PC-3 (cell line): Measurements from ENCODE around the gene CD4. TPM values are rescaled to one million over a fixed set of nuclear protein-coding genes. Genes with fewer than 3 reads are reported as not detected.

Source experiments
- ATAC-seq: fragments of 200-7000 bp; cut with Tn5 transposase; 2 replicates; pipeline ENCODE4 v1.9.1; 2020; ENCODE audit warnings: mild to moderate bottlenecking, moderate library complexity
- BruUV-seq: library from RNA; stranded (reverse); fragments of 400-500 nt; replicated peaks from 2 replicates; lab custom pipeline; 2021; lab: Mats Ljungman, UMichigan
- CTCF ChIA-PET: fragments of 300-600 bp; sonication (Branson Sonifier 250); formaldehyde crosslinking; loops from one replicate; lab custom pipeline; 2022; ENCODE audit warnings: antibody characterized with exemption; lab: Charles Lee
- POLR2A ChIA-PET: fragments of 300-600 bp; sonication (Branson Sonifier 250); formaldehyde crosslinking; loops from one replicate; lab custom pipeline; 2022; ENCODE audit warnings: antibody characterized with exemption; ENCODE audit not compliant: unreplicated experiment; lab: Charles Lee
- DNase-seq: peaks from one replicate; pipeline ENCODE4 v3.0.0-alpha.2; 2015
- H2AFZ ChIP-seq: fragments of 300-600 bp; sonication (generic); 2 replicates; pipeline ENCODE4 v1.6.0; 2016; ENCODE audit warnings: antibody characterized with exemption, low read length
- H3F3A ChIP-seq: fragments of 300-600 bp; sonication (generic); one replicate; pipeline ENCODE4 v1.6.0; 2017; ENCODE audit warnings: antibody characterized with exemption, low read length, control low read depth, mild to moderate bottlenecking; ENCODE audit not compliant: unreplicated experiment
- H3K27ac ChIP-seq: fragments of 300-600 bp; sonication (generic); 2 replicates; pipeline ENCODE4 v1.5.1; 2016; ENCODE audit warnings: mild to moderate bottlenecking, low read length
- H3K27me3 ChIP-seq: fragments of 300-600 bp; sonication (generic); 2 replicates; pipeline ENCODE4 v1.6.1; 2016; ENCODE audit warnings: low read length, mixed read lengths
- H3K36me3 ChIP-seq: fragments of 300-600 bp; sonication (generic); 2 replicates; pipeline ENCODE4 v1.6.1; 2016; ENCODE audit warnings: low read depth, mixed run types, low read length, mixed read lengths
- H3K4me1 ChIP-seq: fragments of 300-600 bp; sonication (generic); 2 replicates; pipeline ENCODE4 v1.5.1; 2016; ENCODE audit warnings: low read length; ENCODE audit not compliant: insufficient read depth
- H3K4me2 ChIP-seq: fragments of 300-600 bp; sonication (generic); 2 replicates; pipeline ENCODE4 v1.6.0; 2016; ENCODE audit warnings: low read length
- H3K4me3 ChIP-seq: fragments of 300-600 bp; sonication (generic); 2 replicates; pipeline ENCODE4 v1.5.1; 2016; ENCODE audit warnings: mild to moderate bottlenecking, low read length, mixed read lengths
- H3K79me2 ChIP-seq: fragments of 300-600 bp; sonication (generic); 2 replicates; pipeline ENCODE4 v1.6.1; 2017; ENCODE audit warnings: low read length, mixed read lengths
- H3K9ac ChIP-seq: fragments of 300-600 bp; sonication (generic); 2 replicates; pipeline ENCODE4 v1.6.0; 2016; ENCODE audit warnings: mild to moderate bottlenecking, low read length
- H3K9me2 ChIP-seq: fragments of 300-600 bp; sonication (generic); replicated peaks from 2 replicates; pipeline ENCODE4 v1.6.1; 2016; ENCODE audit warnings: mixed run types, low read length, mixed read lengths
- H3K9me3 ChIP-seq: fragments of 300-600 bp; sonication (generic); 2 replicates; pipeline ENCODE4 v1.6.1; 2016; ENCODE audit warnings: low read length, mixed read lengths
- H4K20me1 ChIP-seq: fragments of 300-600 bp; sonication (generic); 2 replicates; pipeline ENCODE4 v1.6.1; 2016; ENCODE audit warnings: low read length, mixed read lengths
- EZH2 ChIP-seq: fragments of 300-600 bp; sonication (generic); IDR thresholded peaks from one replicate; pipeline ENCODE4 v1.6.1; 2017; ENCODE audit warnings: antibody characterized with exemption, mild to moderate bottlenecking, low read length; ENCODE audit not compliant: unreplicated experiment
- EZH2phosphoT487 ChIP-seq: fragments of 300-600 bp; sonication (generic); IDR thresholded peaks from 2 replicates; pipeline ENCODE4 v1.6.1; 2018; ENCODE audit warnings: mild to moderate bottlenecking, antibody characterized with exemption, low read length, borderline replicate concordance
- intact Hi-C: fragments of 100-400 bp; cut with micrococcal nuclease; formaldehyde crosslinking; loops from 2 replicates; pipeline ENCODE4 v1.9.0; 2023
- total RNA-seq: library from RNA; depleted of rRNA; stranded (reverse); fragments of >200 nt; gene quantifications from 2 replicates; pipeline ENCODE4 v1.2.3, GENCODE V29; 2014
- TF ChIP-seq, protein P1 (sequence below): fragments of 300-600 bp; sonication (generic); conservative IDR thresholded peaks from 2 replicates; pipeline ENCODE4 v1.5.1; 2017; ENCODE audit warnings: antibody characterized with exemption, low read depth, mild to moderate bottlenecking, low read length

Gene CD4
- total RNA-seq, 1 experiment from 2014 or later: not detected

DNA sequence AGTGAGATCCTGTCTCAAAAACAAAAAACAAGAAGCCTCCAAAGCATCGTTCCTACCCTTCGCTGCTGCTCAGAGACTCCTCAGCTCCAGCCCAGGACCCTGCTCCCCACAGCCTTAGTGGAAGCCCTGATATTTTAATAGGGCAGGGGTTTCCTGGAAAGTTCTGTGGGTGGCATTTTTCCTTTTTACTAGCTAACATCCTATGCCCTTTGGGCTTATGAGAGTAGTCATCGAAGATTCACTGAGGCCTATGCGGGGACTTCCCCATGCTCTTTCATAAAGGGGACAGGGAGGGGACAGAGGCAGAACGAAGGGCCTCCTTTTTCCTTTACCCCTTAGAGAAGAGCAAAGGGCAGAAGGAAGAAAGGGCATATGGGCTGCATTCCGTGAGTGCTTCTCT lies 8.8 kb upstream of the CD4 start:
- Histone ChIP-seq H3K4me3 (no peak overlapping the region), H3K4me2 (no peak overlapping the region), H3K9ac (no peak overlapping the region), H3K27me3 (no peaks in the 10 kb centered on the region), H3K36me3 (no peaks in the 10 kb centered on the region), H4K20me1 (no peaks in the 10 kb centered on the region), H3K79me2 (no peaks in the 10 kb centered on the region), H3K9me3 (no peaks in the 10 kb centered on the region), H2AFZ (no peak overlapping the region), H3K9me2 (no peaks in the 10 kb centered on the region), H3K27ac (no peak overlapping the region), H3K4me1 (peaks cover 4% of the 10 kb centered on the region; the same call in 1 of the 2 replicates), H3F3A (no peaks in the 10 kb centered on the region)
- ChIA-PET CTCF (no interaction called here), POLR2A (no interaction called here)
- intact Hi-C loops: no loop called here
- ATAC-seq (no peak), DNase-seq (no peak)
- no TSS peak for BruUV-seq
- TF ChIP-seq EZH2phosphoT487 (no peak), EZH2 (no peak)
- TF ChIP-seq, protein P1, sequence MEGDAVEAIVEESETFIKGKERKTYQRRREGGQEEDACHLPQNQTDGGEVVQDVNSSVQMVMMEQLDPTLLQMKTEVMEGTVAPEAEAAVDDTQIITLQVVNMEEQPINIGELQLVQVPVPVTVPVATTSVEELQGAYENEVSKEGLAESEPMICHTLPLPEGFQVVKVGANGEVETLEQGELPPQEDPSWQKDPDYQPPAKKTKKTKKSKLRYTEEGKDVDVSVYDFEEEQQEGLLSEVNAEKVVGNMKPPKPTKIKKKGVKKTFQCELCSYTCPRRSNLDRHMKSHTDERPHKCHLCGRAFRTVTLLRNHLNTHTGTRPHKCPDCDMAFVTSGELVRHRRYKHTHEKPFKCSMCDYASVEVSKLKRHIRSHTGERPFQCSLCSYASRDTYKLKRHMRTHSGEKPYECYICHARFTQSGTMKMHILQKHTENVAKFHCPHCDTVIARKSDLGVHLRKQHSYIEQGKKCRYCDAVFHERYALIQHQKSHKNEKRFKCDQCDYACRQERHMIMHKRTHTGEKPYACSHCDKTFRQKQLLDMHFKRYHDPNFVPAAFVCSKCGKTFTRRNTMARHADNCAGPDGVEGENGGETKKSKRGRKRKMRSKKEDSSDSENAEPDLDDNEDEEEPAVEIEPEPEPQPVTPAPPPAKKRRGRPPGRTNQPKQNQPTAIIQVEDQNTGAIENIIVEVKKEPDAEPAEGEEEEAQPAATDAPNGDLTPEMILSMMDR: no peak

DNA sequence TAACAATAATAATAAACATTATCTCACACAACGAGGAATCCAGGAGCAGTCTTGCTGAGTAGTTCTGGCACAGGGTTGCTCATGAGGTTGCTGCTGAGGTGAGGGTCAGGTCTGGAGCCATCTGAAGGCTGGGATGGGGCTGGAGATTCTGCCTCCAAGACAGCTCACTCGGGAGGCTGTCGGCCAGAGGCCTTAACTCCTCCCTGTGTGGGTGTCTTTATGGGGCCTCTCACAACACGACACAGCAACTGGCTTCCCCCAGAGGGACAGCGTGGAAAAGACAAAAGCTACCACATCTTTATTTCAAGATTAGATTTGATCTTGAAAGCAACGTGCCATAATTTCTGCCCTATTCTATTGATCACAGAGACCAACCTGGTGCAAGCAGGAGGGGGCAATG lies 7.2 kb upstream of the CD4 start:
- no peaks in the 10 kb centered on the region for H3F3A ChIP-seq
- POLR2A ChIA-PET: no interaction called here
- DNase-seq: no peak
- peaks cover 4% of the 10 kb centered on the region; the same call in 1 of the 2 replicates for H3K4me1 ChIP-seq
- no TSS peak for BruUV-seq
- ATAC-seq: no peak
- no peak overlapping the region for H3K9ac ChIP-seq
- no peak overlapping the region for H3K27ac ChIP-seq
- H3K27me3 ChIP-seq: no peaks in the 10 kb centered on the region
- H3K9me3 ChIP-seq: no peaks in the 10 kb centered on the region
- H4K20me1 ChIP-seq: no peaks in the 10 kb centered on the region
- CTCF ChIA-PET: no interaction called here
- no peak overlapping the region for H2AFZ ChIP-seq
- no peaks in the 10 kb centered on the region for H3K9me2 ChIP-seq
- TF ChIP-seq EZH2 (no peak), EZH2phosphoT487 (no peak)
- TF ChIP-seq, protein P1: no peak
- H3K4me2 ChIP-seq: no peak overlapping the region
- intact Hi-C loops: no loop called here
- H3K36me3 ChIP-seq: no peaks in the 10 kb centered on the region
- no peaks in the 10 kb centered on the region for H3K79me2 ChIP-seq
- H3K4me3 ChIP-seq: no peak overlapping the region

DNA sequence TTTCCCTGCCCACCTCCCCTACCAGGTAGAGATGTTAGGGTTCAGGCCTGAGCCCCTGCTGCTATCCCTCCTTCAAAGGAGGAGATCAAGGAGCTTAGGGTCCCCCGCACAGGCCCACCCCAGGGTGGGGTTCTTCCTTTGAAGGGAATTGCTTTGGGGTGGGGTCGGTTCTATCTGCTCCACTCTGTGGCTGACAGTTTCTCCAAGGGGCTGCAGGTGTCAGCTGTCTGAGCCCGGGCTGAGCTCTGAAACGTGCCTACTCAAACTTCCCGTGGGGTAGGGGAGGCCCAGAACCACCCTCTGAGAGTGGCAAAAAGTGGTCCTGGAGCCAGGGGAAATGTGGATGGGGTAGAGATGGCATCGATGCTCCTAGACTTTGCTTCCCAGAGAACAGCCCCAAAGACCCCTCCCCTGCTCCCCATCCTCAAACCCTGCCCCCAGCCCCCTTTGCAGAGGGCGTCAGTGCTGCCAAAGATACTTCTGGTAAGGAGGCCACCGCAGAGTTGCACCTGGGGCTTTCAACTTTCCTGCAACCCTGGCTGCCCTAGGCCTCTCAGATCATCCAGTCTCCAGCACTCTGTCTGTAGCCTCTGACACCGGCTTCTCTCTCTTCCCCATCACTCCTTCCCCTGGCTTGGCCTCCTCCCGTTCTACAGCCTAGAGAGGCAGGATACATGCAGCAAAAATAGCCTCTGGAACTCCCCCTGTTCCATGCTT lies 6.3 kb upstream of the CD4 start:
- Histone ChIP-seq H3K4me2 (no peak overlapping the region), H2AFZ (no peak overlapping the region), H3K79me2 (no peaks in the 10 kb centered on the region), H3K9ac (no peak overlapping the region), H3K4me1 (peaks cover 4% of the 10 kb centered on the region; the same call in 1 of the 2 replicates), H3K27me3 (no peaks in the 10 kb centered on the region), H4K20me1 (no peaks in the 10 kb centered on the region), H3K4me3 (no peak overlapping the region), H3F3A (no peaks in the 10 kb centered on the region), H3K9me3 (no peaks in the 10 kb centered on the region), H3K36me3 (no peaks in the 10 kb centered on the region), H3K9me2 (no peaks in the 10 kb centered on the region), H3K27ac (no peak overlapping the region)
- ATAC-seq (no peak), DNase-seq (no peak)
- TF ChIP-seq, protein P1: no peak
- no peak for TF ChIP-seq EZH2
- TF ChIP-seq EZH2phosphoT487: no peak
- BruUV-seq: no TSS peak
- POLR2A ChIA-PET: no interaction called here
- CTCF ChIA-PET: no interaction called here
- intact Hi-C loops: no loop called here
